Lower leg skin (tissue), 4 donors: ENCODE data around the gene SAMSN1. TPM values are rescaled to one million over a fixed set of nuclear protein-coding genes. Genes with fewer than 3 reads are reported as not detected.

Experiments
- DNase-seq, 2 donors: peaks; one replicate each; pipeline ENCODE4 v3.0.0-alpha.2; 2019; ENCODE audit warnings: low spot score in 2 of 2
- H3K4me3 ChIP-seq: fragments of 200-600 bp; sonication (generic); 2 replicates; pipeline ENCODE4 v1.5.1; 2017; ENCODE audit warnings: mild to moderate bottlenecking, low read depth; ENCODE audit not compliant: poor library complexity, severe bottlenecking
- POLR2A ChIP-seq, 2 donors: fragments of 450-650 bp; IDR thresholded peaks; one replicate each; pipeline ENCODE4 v1.6.1; 2016 to 2017; ENCODE audit warnings: antibody characterized with exemption in 2 of 2, mild to moderate bottlenecking in 1 of 2, moderate library complexity in 1 of 2
- WGBS, 2 donors: methylation state at CpG; one replicate each; pipeline ENCODE4 v1.1.5; 2018; 5-methylcytosine and 5-hydroxymethylcytosine counted together
- intact Hi-C: fragments of 100-400 bp; cut with DNase I; formaldehyde crosslinking; loops from one replicate; pipeline ENCODE4 v1.15.0; 2023; ENCODE audit warnings: low total_unique reads
- total RNA-seq, 4 donors: library from RNA; depleted of rRNA; stranded (reverse); fragments of >200 nt; gene quantifications; one replicate each; pipeline ENCODE4 v1.1.0, GENCODE V29; 2016
- TF ChIP-seq, protein P1 (sequence below), 3 donors: fragments of 450-650 bp; IDR thresholded peaks; one replicate each; pipeline ENCODE4 v1.5.1; 2016; ENCODE audit warnings: antibody characterized with exemption in 3 of 3, mild to moderate bottlenecking in 3 of 3, moderate library complexity in 2 of 3

The SAMSN1 gene
- total RNA-seq, 4 donors from 2014 or later: 0.88 to 3.4 (median 2.0) TPM

DNA sequence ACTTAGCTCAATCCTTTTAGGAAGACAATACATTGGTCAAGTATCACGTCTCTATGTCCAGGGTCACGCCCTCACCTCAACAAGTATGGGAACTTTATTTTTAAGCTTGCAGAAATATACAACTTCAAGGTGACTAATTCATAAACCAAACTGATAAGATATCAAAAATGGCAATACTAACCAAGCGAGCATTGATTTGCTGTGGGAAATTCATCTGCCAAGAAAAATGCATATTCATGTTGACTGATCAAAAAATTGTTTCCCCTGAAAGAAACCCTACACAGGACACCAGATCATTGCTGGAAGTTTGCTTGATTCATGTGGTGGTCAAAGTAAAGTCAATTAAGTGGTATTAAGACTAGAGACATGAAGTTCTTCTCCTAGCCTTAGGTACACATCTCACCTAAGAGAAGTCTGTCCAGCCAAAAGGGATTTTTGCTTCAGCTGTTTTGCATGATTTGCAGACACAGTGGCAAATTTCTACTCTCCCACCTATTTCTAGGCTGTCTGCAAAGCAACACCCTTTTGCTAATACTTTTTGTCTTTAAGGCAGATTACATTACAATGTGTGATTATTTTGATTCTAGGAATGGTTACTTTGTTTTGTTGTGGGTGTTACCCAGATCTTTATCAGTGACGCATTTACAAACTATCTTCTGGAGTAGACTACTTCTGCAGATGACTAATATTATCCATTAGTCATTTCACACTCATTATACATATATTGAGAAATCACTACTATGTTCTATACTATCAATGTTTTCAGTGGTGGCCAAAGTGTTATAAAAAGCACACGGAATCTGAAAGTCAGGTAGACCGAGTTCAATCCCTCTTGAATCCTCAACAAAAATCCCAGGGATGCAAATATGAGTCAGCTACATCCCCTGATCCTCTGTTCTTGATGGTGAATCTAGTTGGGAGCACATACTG lies 12.4 kb downstream of the SAMSN1 start:
- intact Hi-C loops: no loop called here
- WGBS, 2 donors: 52 to 61% methylated on average over 6 of the region's 6 CpGs
- TF ChIP-seq, protein P1, sequence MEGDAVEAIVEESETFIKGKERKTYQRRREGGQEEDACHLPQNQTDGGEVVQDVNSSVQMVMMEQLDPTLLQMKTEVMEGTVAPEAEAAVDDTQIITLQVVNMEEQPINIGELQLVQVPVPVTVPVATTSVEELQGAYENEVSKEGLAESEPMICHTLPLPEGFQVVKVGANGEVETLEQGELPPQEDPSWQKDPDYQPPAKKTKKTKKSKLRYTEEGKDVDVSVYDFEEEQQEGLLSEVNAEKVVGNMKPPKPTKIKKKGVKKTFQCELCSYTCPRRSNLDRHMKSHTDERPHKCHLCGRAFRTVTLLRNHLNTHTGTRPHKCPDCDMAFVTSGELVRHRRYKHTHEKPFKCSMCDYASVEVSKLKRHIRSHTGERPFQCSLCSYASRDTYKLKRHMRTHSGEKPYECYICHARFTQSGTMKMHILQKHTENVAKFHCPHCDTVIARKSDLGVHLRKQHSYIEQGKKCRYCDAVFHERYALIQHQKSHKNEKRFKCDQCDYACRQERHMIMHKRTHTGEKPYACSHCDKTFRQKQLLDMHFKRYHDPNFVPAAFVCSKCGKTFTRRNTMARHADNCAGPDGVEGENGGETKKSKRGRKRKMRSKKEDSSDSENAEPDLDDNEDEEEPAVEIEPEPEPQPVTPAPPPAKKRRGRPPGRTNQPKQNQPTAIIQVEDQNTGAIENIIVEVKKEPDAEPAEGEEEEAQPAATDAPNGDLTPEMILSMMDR (IDR thresholded peaks at IDR 0.05): no peak
- no peak for TF ChIP-seq POLR2A (IDR thresholded peaks at IDR 0.05)
- no peak overlapping the region for H3K4me3 ChIP-seq
- no peak for DNase-seq

- 62 to 67% methylated on average over 3 of the region's 3 CpGs for WGBS, 2 donors
- no peak overlapping the region for H3K4me3 ChIP-seq
- TF ChIP-seq POLR2A (IDR thresholded peaks at IDR 0.05): no peak
- TF ChIP-seq, protein P1 (IDR thresholded peaks at IDR 0.05): no peak
- DNase-seq: no peak
- intact Hi-C loops: no loop called here
These were observed 14.3 kb downstream of the SAMSN1 start for GRCh38 chr21:14531757-14532316.

DNA sequence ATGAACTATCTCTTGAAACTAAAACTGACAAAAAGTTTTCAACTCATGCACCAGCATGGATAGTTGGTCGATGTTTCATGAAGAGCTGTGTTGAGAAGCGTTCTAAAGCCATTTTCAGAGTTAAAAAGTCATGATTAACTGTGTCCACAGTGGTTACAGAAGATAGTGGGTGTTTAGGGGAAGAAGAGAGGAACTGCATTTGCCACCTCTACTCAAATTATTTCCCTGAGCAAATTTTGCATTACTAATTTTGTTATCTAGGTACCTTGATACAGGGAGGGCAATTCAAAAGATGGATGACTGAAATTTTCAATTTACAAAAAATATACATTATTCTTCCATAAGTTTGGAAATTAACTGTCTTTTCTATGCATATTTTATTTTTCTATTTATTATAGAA lies 15.5 kb downstream of the SAMSN1 start:
- WGBS, 2 donors: 77 to 80% methylated on average over 2 of the region's 2 CpGs
- H3K4me3 ChIP-seq: no peak overlapping the region
- TF ChIP-seq, protein P1 (IDR thresholded peaks at IDR 0.05): no peak
- no peak for TF ChIP-seq POLR2A (IDR thresholded peaks at IDR 0.05)
- no peak for DNase-seq
- intact Hi-C loops: no loop called here

DNA sequence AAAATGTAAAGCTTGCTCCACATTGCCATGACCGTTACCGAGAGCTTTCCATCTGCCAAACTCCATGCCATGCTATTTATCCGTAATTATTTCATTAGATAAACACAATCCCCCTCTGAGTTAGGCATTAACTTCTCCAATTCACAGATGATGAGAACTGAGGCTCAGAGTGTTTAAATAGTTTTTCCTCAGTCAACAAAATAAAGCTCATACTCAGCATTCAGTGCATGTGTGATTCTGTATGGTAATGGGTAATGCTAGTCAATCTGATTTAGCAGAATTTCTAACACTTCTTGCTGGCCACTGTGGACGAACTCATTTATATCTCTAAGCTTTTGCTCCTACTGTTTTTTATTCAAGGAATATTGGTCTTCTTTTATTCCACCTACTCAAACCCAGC lies 17.3 kb downstream of the SAMSN1 start:
- WGBS, 2 donors: 88% methylated on average over 4 of the region's 4 CpGs

DNA sequence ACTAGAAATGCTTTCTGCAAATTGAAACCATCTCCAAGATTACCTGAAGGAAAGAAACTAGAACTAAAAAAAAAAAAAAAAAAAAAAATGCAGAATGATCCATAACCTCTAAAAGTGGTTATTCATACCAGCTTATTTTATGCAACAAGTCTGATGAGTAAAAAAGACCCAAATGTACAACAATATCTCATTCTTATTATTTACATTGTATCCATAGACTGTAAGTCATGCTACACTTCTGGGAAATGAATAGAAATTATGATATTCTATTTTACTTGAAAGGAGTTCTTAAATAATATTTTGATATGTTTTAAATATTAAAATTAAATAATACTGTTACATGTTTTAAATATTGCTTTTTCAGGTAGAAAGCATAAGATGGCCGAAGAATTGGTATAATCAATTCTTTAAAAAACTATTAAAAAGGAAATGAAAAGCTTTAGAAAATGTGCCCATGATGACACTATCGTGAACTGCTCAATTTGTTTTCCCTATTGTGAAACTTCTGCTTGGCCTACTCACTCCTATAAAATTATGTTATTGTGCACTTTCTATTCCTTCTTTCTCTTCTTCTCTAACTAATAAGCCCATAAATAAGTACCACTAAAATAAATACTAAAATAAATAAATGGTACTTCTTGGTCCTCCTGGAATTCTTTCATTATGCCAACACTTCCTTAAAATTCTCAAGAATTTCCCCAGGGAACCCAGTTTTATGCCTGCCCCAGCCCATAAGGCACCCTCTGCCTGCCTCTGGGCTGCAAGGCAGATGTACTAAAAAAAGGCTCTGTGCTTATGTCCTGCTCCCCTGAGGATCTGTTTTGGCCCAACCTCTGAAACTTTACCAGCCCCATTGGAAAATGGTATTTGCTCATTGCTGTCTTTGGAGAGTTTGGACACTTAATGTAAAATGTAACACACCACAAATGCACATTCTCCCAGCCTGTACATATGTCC lies 18.1 kb downstream of the SAMSN1 start:
- DNase-seq: no peak
- intact Hi-C loops: no loop called here
- TF ChIP-seq POLR2A (IDR thresholded peaks at IDR 0.05): no peak
- TF ChIP-seq, protein P1 (IDR thresholded peaks at IDR 0.05): no peak
- no peak overlapping the region for H3K4me3 ChIP-seq
- 73 to 77% methylated on average over 2 of the region's 2 CpGs for WGBS, 2 donors

More for the DNA sequence above, 17.3 kb downstream of the SAMSN1 start:
- intact Hi-C loops: no loop called here
- no peak overlapping the region for H3K4me3 ChIP-seq
- TF ChIP-seq, protein P1 (IDR thresholded peaks at IDR 0.05): no peak
- no peak for TF ChIP-seq POLR2A (IDR thresholded peaks at IDR 0.05)
- DNase-seq: no peak
